Transverse colon (tissue), 4 donors: Measurements from ENCODE around the gene LHFPL3. TPM values are rescaled to one million over a fixed set of nuclear protein-coding genes. Genes with fewer than 3 reads are reported as not detected.

Experiments
- DNase-seq: peaks from one replicate; pipeline ENCODE4 v3.0.0-alpha.2; 2019
- H3K27ac ChIP-seq, 4 donors: fragments of 200-600 bp; sonication (generic); 2 replicates each; pipeline ENCODE4 v1.5.1; 2016 to 2018; ENCODE audit warnings: inconsistent platforms in 4 of 4
- H3K27me3 ChIP-seq: fragments of 200-600 bp; sonication (generic); 2 replicates; pipeline ENCODE4 v1.5.1; 2017; ENCODE audit warnings: inconsistent platforms
- H3K36me3 ChIP-seq, 4 donors: fragments of 200-600 bp; sonication (generic); 2 replicates each; pipeline ENCODE4 v1.5.1; 2017 to 2019; ENCODE audit warnings: inconsistent platforms in 4 of 4
- H3K4me1 ChIP-seq, 4 donors: fragments of 200-600 bp; sonication (generic); 2 replicates each; pipeline ENCODE4 v1.5.1; 2017 to 2020; ENCODE audit warnings: inconsistent platforms in 4 of 4
- H3K4me3 ChIP-seq, 4 donors: fragments of 200-600 bp; sonication (generic); 1 replicate in 1 of 4; 2 replicates in 3 of 4; pipeline versions ENCODE4 v1.5.1 to v1.6.1; 2017 to 2019; ENCODE audit warnings: inconsistent platforms in 4 of 4
- H3K9me3 ChIP-seq, 2 donors: fragments of 200-600 bp; sonication (generic); 2 replicates each; pipeline ENCODE4 v1.5.1; 2017 to 2019; ENCODE audit warnings: inconsistent platforms in 2 of 2
- CTCF ChIP-seq, 5 experiments: fragments of 200-600 bp in 3 of 5; fragments of 450-650 bp in 2 of 5; sonication (generic) in 3 of 5; IDR thresholded peaks; 1 replicate in 2 of 5; 2 replicates in 3 of 5; pipeline ENCODE4 v1.5.1; 2016 to 2017; ENCODE audit warnings: antibody characterized with exemption in 5 of 5, inconsistent platforms in 3 of 5, mild to moderate bottlenecking in 2 of 5, moderate library complexity in 1 of 5
- EP300 ChIP-seq: sonication (generic); formaldehyde crosslinking; IDR thresholded peaks from one replicate; pipeline ENCODE4 v1.6.1; 2017; ENCODE audit warnings: antibody characterized with exemption, low read depth
- POLR2A ChIP-seq: fragments of 450-650 bp; IDR thresholded peaks from one replicate; pipeline ENCODE4 v1.6.1; 2016; ENCODE audit warnings: antibody characterized with exemption, mild to moderate bottlenecking, moderate library complexity
- POLR2AphosphoS5 ChIP-seq, 3 donors: sonication (generic); formaldehyde crosslinking; IDR thresholded peaks; one replicate each; pipeline ENCODE4 v1.6.1; 2016; ENCODE audit warnings: antibody characterized with exemption in 3 of 3
- WGBS, 2 donors: methylation state at CpG; one replicate each; pipeline ENCODE4 v1.1.5; 2018; ENCODE audit warnings: low coverage in 1 of 2; 5-methylcytosine and 5-hydroxymethylcytosine counted together
- in situ Hi-C, 4 donors: fragments of 200-750 bp; cut with MboI; loops; one replicate each; pipeline versions ENCODE4 v1.15.0 to v1.15.1; 2017; ENCODE audit warnings: low sequenced_read_pairs in 3 of 4, low pct_ligation_motif_present in 1 of 4, low pct_unique_long_range_greater_than_20kb in 1 of 4
- intact Hi-C: fragments of 100-400 bp; cut with DNase I; formaldehyde crosslinking; loops from one replicate; pipeline ENCODE4 v1.15.1; 2023; ENCODE audit warnings: low total_unique reads
- total RNA-seq, 4 donors: library from RNA; depleted of rRNA; stranded (reverse); fragments of >200 nt; gene quantifications; one replicate each; pipeline ENCODE4 v1.1.0, GENCODE V29; 2016

LHFPL3 gene
- total RNA-seq, 4 donors from 2014 or later: 0.27 to 0.80 (median 0.32) TPM; not detected in 1

GRCh38 chr7:104655592-104655991 lies 327.2 kb downstream of the LHFPL3 start:
- no peak overlapping the region for H3K27ac ChIP-seq
- no peaks in the 10 kb centered on the region for H3K4me1 ChIP-seq
- H3K36me3 ChIP-seq: no peaks in the 10 kb centered on the region
- intact Hi-C loops: no loop called here
- no peak overlapping the region for H3K4me3 ChIP-seq
- WGBS, 2 donors: 62 to 75% methylated on average over 3 of the region's 3 CpGs
- H3K27me3 ChIP-seq: no peaks in the 10 kb centered on the region
- in situ Hi-C loops: no loop called here
- TF ChIP-seq CTCF (IDR thresholded peaks at IDR 0.05): no peak
- TF ChIP-seq POLR2AphosphoS5 (IDR thresholded peaks at IDR 0.05): no peak
- TF ChIP-seq EP300: no peak
- no peak for TF ChIP-seq POLR2A
- no peak for DNase-seq
- H3K9me3 ChIP-seq: no peaks in the 10 kb centered on the region

- intact Hi-C loops: no loop called here
- TF ChIP-seq POLR2A: no peak
- TF ChIP-seq EP300: no peak
- TF ChIP-seq CTCF (IDR thresholded peaks at IDR 0.05): no peak
- no peak for TF ChIP-seq POLR2AphosphoS5 (IDR thresholded peaks at IDR 0.05)
- no peak overlapping the region for H3K27ac ChIP-seq
- H3K27me3 ChIP-seq: no peaks in the 10 kb centered on the region
- in situ Hi-C loops: no loop called here
- WGBS, 2 donors: 50% methylated on average over 1 of the region's 1 CpG; no CpG with 5 or more reads in 1 of the 2 donors
- no peak for DNase-seq
- no peaks in the 10 kb centered on the region for H3K9me3 ChIP-seq
- H3K4me1 ChIP-seq: no peaks in the 10 kb centered on the region
- no peak overlapping the region for H3K4me3 ChIP-seq
- H3K36me3 ChIP-seq: no peaks in the 10 kb centered on the region
Observed at GRCh38 chr7:104656467-104656866, 328.1 kb downstream of the LHFPL3 start.

- no peaks in the 10 kb centered on the region for H3K9me3 ChIP-seq
- no peak for DNase-seq
- WGBS, 2 donors: 96 to 100% methylated on average over 1 of the region's 1 CpG
- in situ Hi-C loops (no loop called here), intact Hi-C loops (no loop called here)
- H3K4me3 ChIP-seq: no peak overlapping the region
- H3K27ac ChIP-seq: no peak overlapping the region
- no peak for TF ChIP-seq CTCF (IDR thresholded peaks at IDR 0.05)
- TF ChIP-seq POLR2A: no peak
- TF ChIP-seq POLR2AphosphoS5 (IDR thresholded peaks at IDR 0.05): no peak
- no peak for TF ChIP-seq EP300
- H3K36me3 ChIP-seq: no peaks in the 10 kb centered on the region
- no peaks in the 10 kb centered on the region for H3K4me1 ChIP-seq
- no peaks in the 10 kb centered on the region for H3K27me3 ChIP-seq
Observed at GRCh38 chr7:104657134-104657533, 328.7 kb downstream of the LHFPL3 start.

GRCh38 chr7:104661575-104661974 lies 333.2 kb downstream of the LHFPL3 start:
- WGBS, 2 donors: 63 to 88% methylated on average over 5 of the region's 5 CpGs
- Histone ChIP-seq H3K9me3 (no peaks in the 10 kb centered on the region), H3K36me3 (no peaks in the 10 kb centered on the region), H3K4me1 (no peaks in the 10 kb centered on the region), H3K27me3 (no peaks in the 10 kb centered on the region), H3K27ac (no peak overlapping the region), H3K4me3 (no peak overlapping the region)
- DNase-seq: no peak
- TF ChIP-seq EP300 (no peak), POLR2AphosphoS5 (IDR thresholded peaks at IDR 0.05) (no peak), POLR2A (no peak), CTCF (IDR thresholded peaks at IDR 0.05) (no peak)
- in situ Hi-C loops (no loop called here), intact Hi-C loops (no loop called here)
